GM12801 (cell line): Measurements from ENCODE around the gene SPTBN4.

Experiments
- CTCF ChIP-seq: IDR thresholded peaks from one replicate; pipeline ENCODE4 v1.5.1; 2011; ENCODE audit warnings: control low read depth; ENCODE audit not compliant: insufficient read length; ENCODE audit errors: extremely low read depth

Gene SPTBN4

GRCh38 chr19:40619333-40620160 is 152.7 kb downstream of the SPTBN4 start:
- no peak for TF ChIP-seq CTCF

- no peak for TF ChIP-seq CTCF
These were observed 153.3 kb downstream of the SPTBN4 start for GRCh38 chr19:40620161-40620485.

GRCh38 chr19:40621283-40621682 is 154.5 kb downstream of the SPTBN4 start:
- no peak for TF ChIP-seq CTCF

- no peak for TF ChIP-seq CTCF
These were observed 155.4 kb downstream of the SPTBN4 start for GRCh38 chr19:40621966-40622772.

- no peak for TF ChIP-seq CTCF
These were observed 155.9 kb downstream of the SPTBN4 start for GRCh38 chr19:40622773-40623075.

DNA sequence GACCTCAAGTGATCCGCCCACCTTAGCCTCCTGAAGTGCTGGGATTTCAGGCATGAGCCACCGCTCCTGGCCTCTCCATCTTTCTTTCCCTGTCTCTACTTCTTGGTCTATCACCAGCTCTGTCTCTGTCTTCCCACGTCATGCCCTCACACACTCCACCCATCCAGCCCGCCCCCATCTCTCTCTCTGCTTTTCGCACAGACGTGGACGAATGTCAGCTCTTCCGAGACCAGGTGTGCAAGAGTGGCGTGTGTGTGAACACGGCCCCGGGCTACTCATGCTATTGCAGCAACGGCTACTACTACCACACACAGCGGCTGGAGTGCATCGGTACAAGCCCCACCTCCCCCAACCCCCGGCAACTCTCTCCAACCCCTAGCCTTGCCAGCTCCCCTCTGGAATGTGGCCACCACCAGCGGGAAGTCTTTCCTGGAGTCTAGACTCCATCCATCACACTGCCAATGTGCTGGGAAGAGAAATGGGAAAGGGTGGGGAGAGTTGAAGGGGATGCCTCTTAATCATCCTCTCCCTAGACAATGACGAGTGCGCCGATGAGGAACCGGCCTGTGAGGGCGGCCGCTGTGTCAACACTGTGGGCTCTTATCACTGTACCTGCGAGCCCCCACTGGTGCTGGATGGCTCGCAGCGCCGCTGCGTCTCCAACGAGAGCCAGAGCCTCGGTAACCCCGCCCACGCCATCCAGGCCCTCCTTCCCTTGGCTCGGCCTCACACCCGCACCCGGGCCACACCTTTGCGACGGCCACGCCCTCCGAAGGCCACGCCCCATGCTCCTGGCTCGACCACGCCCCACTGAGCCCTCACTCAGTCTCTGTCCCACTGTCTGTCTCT is 156.8 kb downstream of the SPTBN4 start:
- no peak for TF ChIP-seq CTCF

- TF ChIP-seq CTCF: no peak
These were observed 158.8 kb downstream of the SPTBN4 start for GRCh38 chr19:40625406-40626120.
